B cell (primary cell): ENCODE measurements around the gene VWA3A. TPM values are rescaled to one million over a fixed set of nuclear protein-coding genes. Genes with fewer than 3 reads are reported as not detected.

ENCODE experiments used
- ATAC-seq: fragments of 200-7000 bp; cut with Tn5 transposase; one replicate; pipeline ENCODE4 v1.10.0; 2021; ENCODE audit warnings: low read depth, mild to moderate bottlenecking, moderate number of reproducible peaks, moderate library complexity
- CTCF ChIA-PET: fragments of 350-600 bp; sonication (Branson Sonifier 250); formaldehyde crosslinking; loops from one replicate; lab custom pipeline; 2021; ENCODE audit warnings: antibody characterized with exemption, inconsistent platforms; lab: Charles Lee
- POLR2A ChIA-PET: fragments of 350-600 bp; sonication (Branson Sonifier 250); formaldehyde crosslinking; loops from one replicate; lab custom pipeline; 2021; ENCODE audit warnings: antibody characterized with exemption; lab: Charles Lee
- DNase-seq: peaks from one replicate; pipeline ENCODE4 v3.0.0; 2013
- H2AFZ ChIP-seq: 2 replicates; pipeline ENCODE4 v1.6.1; 2012; ENCODE audit warnings: mild to moderate bottlenecking, low read depth, low read length; ENCODE audit not compliant: insufficient read depth, poor library complexity, severe bottlenecking
- H3K27ac ChIP-seq, 2 donors: 1 replicate in 1 of 2; 2 replicates in 1 of 2; pipeline ENCODE4 v1.5.1; 2012 to 2013; ENCODE audit warnings: low read length in 2 of 2, mild to moderate bottlenecking in 2 of 2, moderate library complexity in 1 of 2
- H3K27me3 ChIP-seq, 4 experiments: fragments of 200-600 bp in 1 of 4; sonication (generic) in 1 of 4; replicated peaks in 1 of 4; 1 replicate in 2 of 4; 2 replicates in 2 of 4; pipeline versions ENCODE4 v1.6.1 to v1.7.0; 2013 to 2016; ENCODE audit warnings: low read length in 3 of 4, mild to moderate bottlenecking in 2 of 4, mixed read lengths in 1 of 4, moderate library complexity in 1 of 4; ENCODE audit not compliant: insufficient read depth in 4 of 4, control insufficient read depth in 3 of 4; ENCODE audit errors: control extremely low read depth in 1 of 4
- H3K36me3 ChIP-seq, 2 experiments: replicated peaks in 1 of 2; 1 replicate in 1 of 2; 2 replicates in 1 of 2; pipeline versions ENCODE4 v1.6.1 to v1.7.1; 2013; ENCODE audit warnings: low read length in 1 of 2; ENCODE audit not compliant: insufficient read depth in 2 of 2, control insufficient read depth in 1 of 2; ENCODE audit errors: control extremely low read depth in 1 of 2, extremely low read depth in 1 of 2
- H3K4me1 ChIP-seq, 2 donors: fragments of 200-600 bp in 1 of 2; sonication (generic) in 1 of 2; 1 replicate in 1 of 2; 2 replicates in 1 of 2; pipeline versions ENCODE4 v1.5.1 to v1.6.1; 2013 to 2017; ENCODE audit warnings: low read length in 2 of 2; ENCODE audit not compliant: control insufficient read depth in 2 of 2, insufficient read depth in 2 of 2
- H3K4me2 ChIP-seq: replicated peaks from 2 replicates; pipeline ENCODE3; 2012; ENCODE audit warnings: mild to moderate bottlenecking, low read depth, low read length; ENCODE audit not compliant: poor library complexity, severe bottlenecking
- H3K4me3 ChIP-seq, 5 experiments: fragments of 200-600 bp in 1 of 5; sonication (generic) in 1 of 5; 1 replicate in 3 of 5; 2 replicates in 2 of 5; pipeline versions ENCODE4 v1.5.1 to v1.7.0; 2011 to 2016; ENCODE audit warnings: low read length in 4 of 5, mild to moderate bottlenecking in 4 of 5, low read depth in 2 of 5, control low read depth in 1 of 5, moderate library complexity in 1 of 5; ENCODE audit not compliant: insufficient read depth in 1 of 5; ENCODE audit errors: control extremely low read depth in 1 of 5, extremely low read depth in 1 of 5
- H3K79me2 ChIP-seq: fragments of 200-600 bp; sonication (generic); one replicate; pipeline ENCODE4 v1.6.0; 2016; ENCODE audit warnings: low read length; ENCODE audit not compliant: control insufficient read depth, insufficient read depth
- H3K9ac ChIP-seq: fragments of 200-600 bp; sonication (generic); 2 replicates; pipeline ENCODE4 v1.6.1; 2017; ENCODE audit warnings: mild to moderate bottlenecking, low read length, moderate library complexity
- H3K9me3 ChIP-seq, 3 donors: one replicate each; pipeline versions ENCODE4 v1.6.1 to v1.7.1; 2013; ENCODE audit warnings: low read length in 2 of 3; ENCODE audit not compliant: control insufficient read depth in 2 of 3, insufficient read depth in 1 of 3; ENCODE audit errors: control extremely low read depth in 1 of 3
- H4K20me1 ChIP-seq: 2 replicates; pipeline ENCODE4 v1.6.0; 2012; ENCODE audit warnings: mild to moderate bottlenecking, low read length; ENCODE audit not compliant: insufficient read depth, control insufficient read depth, poor library complexity, severe bottlenecking
- H3K27ac Mint-ChIP-seq: one replicate; pipeline ENCODE4 v1.8.0; 2021; ENCODE audit warnings: mixed read lengths
- H3K27me3 Mint-ChIP-seq: one replicate; pipeline ENCODE4 v1.8.0; 2021; ENCODE audit warnings: mixed read lengths
- H3K4me1 Mint-ChIP-seq: one replicate; pipeline ENCODE4 v1.8.0; 2021; ENCODE audit warnings: mixed read lengths
- H3K4me3 Mint-ChIP-seq: one replicate; pipeline ENCODE4 v1.8.0; 2021; ENCODE audit warnings: mixed read lengths
- H3K9me3 Mint-ChIP-seq: one replicate; pipeline ENCODE4 v1.8.0; 2022; ENCODE audit warnings: mixed read lengths; ENCODE audit not compliant: insufficient read depth
- EZH2 ChIP-seq: IDR thresholded peaks from 2 replicates; pipeline ENCODE4 v1.6.1; 2012; ENCODE audit warnings: borderline replicate concordance, low read depth, mild to moderate bottlenecking, moderate library complexity, low read length; ENCODE audit not compliant: insufficient read depth, poor library complexity, severe bottlenecking
- WGBS: methylation state at CpG from one replicate; pipeline ENCODE4 v1.1.5; 2013; ENCODE audit warnings: missing lambda C conversion rate; ENCODE audit not compliant: insufficient coverage; 5-methylcytosine and 5-hydroxymethylcytosine counted together
- intact Hi-C: fragments of 100-400 bp; cut with micrococcal nuclease; formaldehyde crosslinking; loops from one replicate; pipeline ENCODE4 v1.10.0; 2022
- polyA plus RNA-seq: library from polyadenylated mRNA; depleted of rRNA; stranded (reverse); fragments of >200 nt; gene quantifications from 2 replicates; pipeline ENCODE4 v1.2.3, GENCODE V29; 2012
- total RNA-seq, 2 donors: library from RNA; stranded (reverse); fragments of 120-200 nt in 1 of 2; gene quantifications; 1 replicate in 1 of 2; 2 replicates in 1 of 2; pipeline versions ENCODE4 v1.2.3 to v1.2.4, GENCODE V29; 2013 to 2022
- TF ChIP-seq, protein P1 (sequence below): fragments of 200-600 bp; IDR thresholded peaks from one replicate; pipeline ENCODE4 v1.8.0; 2022; ENCODE audit warnings: antibody characterized with exemption, mild to moderate bottlenecking

VWA3A gene
- total and polyA plus RNA-seq, 2 donors (not counting 1 experiment from before 2014, with no cell fraction given), result 0.28 to 0.47 TPM

DNA sequence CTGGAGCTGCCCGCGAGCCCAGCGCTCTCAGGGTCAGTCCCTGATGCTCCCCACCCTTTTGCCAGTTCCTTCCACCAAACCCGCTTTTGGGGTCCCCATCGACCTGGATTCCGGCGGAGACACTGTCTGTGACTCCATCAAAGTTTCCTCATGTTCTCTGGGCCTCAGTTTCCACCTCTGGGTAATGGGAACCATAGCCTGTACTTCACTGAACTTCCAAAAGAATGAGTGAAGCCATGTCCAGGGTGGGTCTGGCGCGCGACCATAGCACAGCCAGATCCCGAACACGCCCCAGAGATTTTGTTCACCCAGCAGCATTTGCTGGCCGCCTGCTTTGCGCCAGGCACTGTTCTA, 70.3 kb downstream of the VWA3A start:
- Mint-ChIP-seq H3K27me3 (peaks cover 27% of the 10 kb centered on the region), H3K9me3 (no peaks in the 10 kb centered on the region), H3K4me3 (peak overlapping the region; percentile 15), H3K4me1 (peaks cover 5% of the 10 kb centered on the region), H3K27ac (no peak overlapping the region)
- no peak overlapping the region for H3K27ac ChIP-seq
- H2AFZ ChIP-seq, result no peak overlapping the region
- ATAC-seq, result no peak
- intact Hi-C loops, result no loop called here
- H3K36me3 ChIP-seq, result no peaks in the 10 kb centered on the region
- POLR2A ChIA-PET, result no interaction called here
- no peaks in the 10 kb centered on the region for H3K79me2 ChIP-seq
- no peak for DNase-seq
- H3K27me3 ChIP-seq, result peaks cover 0 to 31% (median 14%) of the 10 kb centered on the region in 4 experiments
- peak overlapping the region; percentile 69 for H3K4me2 ChIP-seq
- H3K9me3 ChIP-seq, result peaks cover 0 to 4% (median 0%) of the 10 kb centered on the region in 3 donors
- CTCF ChIA-PET, result no interaction called here
- 49% methylated on average over 14 of the region's 14 CpGs for WGBS
- no peak overlapping the region for H3K4me3 ChIP-seq
- TF ChIP-seq, protein P1, sequence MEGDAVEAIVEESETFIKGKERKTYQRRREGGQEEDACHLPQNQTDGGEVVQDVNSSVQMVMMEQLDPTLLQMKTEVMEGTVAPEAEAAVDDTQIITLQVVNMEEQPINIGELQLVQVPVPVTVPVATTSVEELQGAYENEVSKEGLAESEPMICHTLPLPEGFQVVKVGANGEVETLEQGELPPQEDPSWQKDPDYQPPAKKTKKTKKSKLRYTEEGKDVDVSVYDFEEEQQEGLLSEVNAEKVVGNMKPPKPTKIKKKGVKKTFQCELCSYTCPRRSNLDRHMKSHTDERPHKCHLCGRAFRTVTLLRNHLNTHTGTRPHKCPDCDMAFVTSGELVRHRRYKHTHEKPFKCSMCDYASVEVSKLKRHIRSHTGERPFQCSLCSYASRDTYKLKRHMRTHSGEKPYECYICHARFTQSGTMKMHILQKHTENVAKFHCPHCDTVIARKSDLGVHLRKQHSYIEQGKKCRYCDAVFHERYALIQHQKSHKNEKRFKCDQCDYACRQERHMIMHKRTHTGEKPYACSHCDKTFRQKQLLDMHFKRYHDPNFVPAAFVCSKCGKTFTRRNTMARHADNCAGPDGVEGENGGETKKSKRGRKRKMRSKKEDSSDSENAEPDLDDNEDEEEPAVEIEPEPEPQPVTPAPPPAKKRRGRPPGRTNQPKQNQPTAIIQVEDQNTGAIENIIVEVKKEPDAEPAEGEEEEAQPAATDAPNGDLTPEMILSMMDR, result no peak
- TF ChIP-seq EZH2, result no peak
- H4K20me1 ChIP-seq, result no peaks in the 10 kb centered on the region
- peak overlapping the region; percentile 19 for H3K9ac ChIP-seq
- peaks cover 0 to 11% of the 10 kb centered on the region in 2 donors for H3K4me1 ChIP-seq

DNA sequence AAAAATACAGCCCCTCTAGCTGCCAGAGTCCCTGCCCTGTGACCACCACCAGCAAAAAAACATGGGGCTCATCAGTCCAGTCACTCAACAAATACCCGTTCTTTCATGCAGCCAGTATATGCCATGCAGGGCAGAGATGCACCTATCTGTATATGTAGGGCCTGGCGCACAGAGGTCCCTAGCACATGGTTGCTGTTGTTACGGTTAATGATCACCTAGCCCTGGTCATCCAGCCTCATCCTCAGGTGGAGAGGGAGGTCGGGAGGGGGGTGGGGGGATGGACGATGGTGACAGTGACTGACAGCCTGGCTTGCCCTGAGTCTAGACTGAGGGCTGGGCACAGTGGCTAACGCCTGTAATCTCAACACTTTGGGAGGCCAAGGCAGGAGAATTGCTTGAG, 71.5 kb downstream of the VWA3A start:
- ATAC-seq (no peak), DNase-seq (no peak)
- no peak for TF ChIP-seq EZH2
- TF ChIP-seq, protein P1, result no peak
- Histone ChIP-seq H4K20me1 (no peaks in the 10 kb centered on the region), H3K4me1 (peaks cover 0 to 11% of the 10 kb centered on the region in 2 donors), H3K4me2 (no peak overlapping the region), H3K36me3 (no peaks in the 10 kb centered on the region), H3K9me3 (peaks cover 0 to 4% (median 0%) of the 10 kb centered on the region in 3 donors), H3K27ac (no peak overlapping the region), H2AFZ (no peak overlapping the region), H3K27me3 (peaks cover 0 to 28% (median 14%) of the 10 kb centered on the region in 4 experiments), H3K79me2 (no peaks in the 10 kb centered on the region), H3K9ac (no peak overlapping the region), H3K4me3 (no peak overlapping the region)
- Mint-ChIP-seq H3K4me1 (peaks cover 5% of the 10 kb centered on the region), H3K9me3 (no peaks in the 10 kb centered on the region), H3K27ac (no peak overlapping the region), H3K27me3 (peaks cover 25% of the 10 kb centered on the region), H3K4me3 (no peak overlapping the region)
- CTCF ChIA-PET, result no interaction called here
- WGBS, result 93% methylated on average over 5 of the region's 6 CpGs
- POLR2A ChIA-PET, result no interaction called here
- intact Hi-C loops, result no loop called here
